ENCODE results near the gene TRIM2.

GRCh38 chr4:153325558-153325957 is 121.3 kb downstream of the TRIM2 start:
- TF ChIP-seq CTCF (IDR thresholded peaks at IDR 0.05) (no peak), POLR2A (IDR thresholded peaks at IDR 0.05) (no peak)

Measured in prostate gland (tissue), 2 donors.